ENCODE measurements around the gene EMC8. TPM values are rescaled to one million over a fixed set of nuclear protein-coding genes. Genes with fewer than 3 reads are reported as not detected.

Gene EMC8
- total RNA-seq, 1 donor from 2014 or later = 42.7 TPM

GRCh38 chr16:85755929-85756768 is 43.2 kb downstream of the EMC8 start:
- peaks cover 17% of the 10 kb centered on the region for H3K4me1 Mint-ChIP-seq (ENCODE audit: unreplicated experiment)
- DNase-seq (ENCODE audit: low spot score) = no peak
- no peak overlapping the region for H3K27ac Mint-ChIP-seq (ENCODE audit: unreplicated experiment)
- peaks cover 8% of the 10 kb centered on the region for H3K27me3 Mint-ChIP-seq (ENCODE audit: unreplicated experiment)
- H3K4me3 Mint-ChIP-seq (ENCODE audit: unreplicated experiment) = no peak overlapping the region
- no peaks in the 10 kb centered on the region for H3K36me3 Mint-ChIP-seq (ENCODE audit: low read depth, unreplicated experiment)
- TF ChIP-seq, protein P1, sequence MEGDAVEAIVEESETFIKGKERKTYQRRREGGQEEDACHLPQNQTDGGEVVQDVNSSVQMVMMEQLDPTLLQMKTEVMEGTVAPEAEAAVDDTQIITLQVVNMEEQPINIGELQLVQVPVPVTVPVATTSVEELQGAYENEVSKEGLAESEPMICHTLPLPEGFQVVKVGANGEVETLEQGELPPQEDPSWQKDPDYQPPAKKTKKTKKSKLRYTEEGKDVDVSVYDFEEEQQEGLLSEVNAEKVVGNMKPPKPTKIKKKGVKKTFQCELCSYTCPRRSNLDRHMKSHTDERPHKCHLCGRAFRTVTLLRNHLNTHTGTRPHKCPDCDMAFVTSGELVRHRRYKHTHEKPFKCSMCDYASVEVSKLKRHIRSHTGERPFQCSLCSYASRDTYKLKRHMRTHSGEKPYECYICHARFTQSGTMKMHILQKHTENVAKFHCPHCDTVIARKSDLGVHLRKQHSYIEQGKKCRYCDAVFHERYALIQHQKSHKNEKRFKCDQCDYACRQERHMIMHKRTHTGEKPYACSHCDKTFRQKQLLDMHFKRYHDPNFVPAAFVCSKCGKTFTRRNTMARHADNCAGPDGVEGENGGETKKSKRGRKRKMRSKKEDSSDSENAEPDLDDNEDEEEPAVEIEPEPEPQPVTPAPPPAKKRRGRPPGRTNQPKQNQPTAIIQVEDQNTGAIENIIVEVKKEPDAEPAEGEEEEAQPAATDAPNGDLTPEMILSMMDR (IDR thresholded peaks at IDR 0.05; ENCODE audit: unreplicated experiment) = no peak
- H3K9me3 Mint-ChIP-seq (ENCODE audit: unreplicated experiment) = no peaks in the 10 kb centered on the region

- peaks cover 21% of the 10 kb centered on the region for H3K4me1 Mint-ChIP-seq (ENCODE audit: unreplicated experiment)
- TF ChIP-seq, protein P1 (IDR thresholded peaks at IDR 0.05; ENCODE audit: unreplicated experiment) = no peak
- no peaks in the 10 kb centered on the region for H3K36me3 Mint-ChIP-seq (ENCODE audit: low read depth, unreplicated experiment)
- DNase-seq (ENCODE audit: low spot score) = no peak
- no peak overlapping the region for H3K27ac Mint-ChIP-seq (ENCODE audit: unreplicated experiment)
- H3K9me3 Mint-ChIP-seq (ENCODE audit: unreplicated experiment) = no peaks in the 10 kb centered on the region
- no peak overlapping the region for H3K4me3 Mint-ChIP-seq (ENCODE audit: unreplicated experiment)
- H3K27me3 Mint-ChIP-seq (ENCODE audit: unreplicated experiment) = peaks cover 9% of the 10 kb centered on the region
Measured at GRCh38 chr16:85754413-85754812, 44.9 kb downstream of the EMC8 start.

DNA sequence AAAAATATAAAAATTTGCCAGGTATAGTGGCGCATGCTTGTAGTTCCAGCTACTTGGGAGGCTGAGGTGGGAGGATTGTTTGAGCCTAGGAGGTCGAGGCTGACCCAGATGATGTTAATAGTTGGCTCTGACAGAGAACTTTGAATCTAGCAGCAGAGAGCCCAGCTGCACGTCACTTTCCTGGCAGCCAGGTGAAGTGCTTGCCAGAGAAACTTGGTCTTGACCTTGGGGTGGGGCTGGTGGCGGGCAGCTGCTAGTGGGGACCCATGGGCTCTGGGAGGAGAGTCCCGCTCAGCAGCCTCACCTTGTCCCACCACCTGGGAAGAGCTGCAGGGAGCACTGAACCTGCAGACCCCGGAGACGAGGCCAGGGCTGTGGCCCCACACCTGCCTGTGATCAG is 45.4 kb downstream of the EMC8 start:
- DNase-seq (ENCODE audit: low spot score) = no peak
- TF ChIP-seq, protein P1 (IDR thresholded peaks at IDR 0.05; ENCODE audit: unreplicated experiment) = no peak
- Mint-ChIP-seq H3K27ac (ENCODE audit: unreplicated experiment) (no peak overlapping the region), H3K36me3 (ENCODE audit: low read depth, unreplicated experiment) (no peaks in the 10 kb centered on the region), H3K4me3 (ENCODE audit: unreplicated experiment) (no peak overlapping the region), H3K27me3 (ENCODE audit: unreplicated experiment) (peaks cover 9% of the 10 kb centered on the region), H3K9me3 (ENCODE audit: unreplicated experiment) (no peaks in the 10 kb centered on the region), H3K4me1 (ENCODE audit: unreplicated experiment) (peaks cover 19% of the 10 kb centered on the region)

- no peak for DNase-seq (ENCODE audit: low spot score)
- Mint-ChIP-seq H3K27ac (ENCODE audit: unreplicated experiment) (no peak overlapping the region), H3K27me3 (ENCODE audit: unreplicated experiment) (peaks cover 9% of the 10 kb centered on the region), H3K4me1 (ENCODE audit: unreplicated experiment) (peaks cover 16% of the 10 kb centered on the region), H3K9me3 (ENCODE audit: unreplicated experiment) (no peaks in the 10 kb centered on the region), H3K36me3 (ENCODE audit: low read depth, unreplicated experiment) (peaks cover 1% of the 10 kb centered on the region), H3K4me3 (ENCODE audit: unreplicated experiment) (no peak overlapping the region)
- TF ChIP-seq, protein P1 (IDR thresholded peaks at IDR 0.05; ENCODE audit: unreplicated experiment) = no peak
Measured at GRCh38 chr16:85753559-85753958, 45.8 kb downstream of the EMC8 start.

Data from endothelial cell (in vitro differentiated cells).